Mesodermal cell (in vitro differentiated cells): ENCODE data around the gene DOCK7.
A peak's percentile ranks its signal among the peaks of the same experiment; 100 is the strongest.
"Not testable (repeated sequence)": the region's sequence is repeated elsewhere in the genome, so short reads cannot be mapped to it uniquely, and the experiment has no call there.

Experiments used
- H3K27ac ChIP-seq: 2 replicates; pipeline ENCODE4 v1.7.0; 2013; ENCODE audit warnings: mild to moderate bottlenecking, low read depth, low read length, moderate library complexity; ENCODE audit not compliant: severe bottlenecking
- H3K36me3 ChIP-seq: 2 replicates; pipeline ENCODE4 v1.7.1; 2013; ENCODE audit warnings: mild to moderate bottlenecking, low read length, moderate library complexity; ENCODE audit not compliant: control insufficient read depth, insufficient read depth
- H3K4me1 ChIP-seq: one replicate; pipeline ENCODE4 v1.7.1; 2013; ENCODE audit warnings: mild to moderate bottlenecking, low read length; ENCODE audit not compliant: insufficient read depth, control insufficient read depth, poor library complexity, severe bottlenecking
- H3K4me3 ChIP-seq: 2 replicates; pipeline ENCODE4 v1.7.0; 2013; ENCODE audit warnings: low read length, control low read depth, mild to moderate bottlenecking; ENCODE audit not compliant: insufficient read depth, poor library complexity, severe bottlenecking; ENCODE audit errors: extremely low read depth
- H3K9me3 ChIP-seq: 2 replicates; pipeline ENCODE4 v1.7.1; 2013; ENCODE audit warnings: mild to moderate bottlenecking, low read length, moderate library complexity; ENCODE audit not compliant: control insufficient read depth
- WGBS, 2 experiments: methylation state at CpG; one replicate each; pipeline ENCODE4 v1.1.5; 2013; ENCODE audit warnings: missing lambda C conversion rate in 2 of 2; ENCODE audit not compliant: insufficient coverage in 2 of 2; 5-methylcytosine and 5-hydroxymethylcytosine counted together

DOCK7 gene

GRCh38 chr1:62722796-62723195, 34.6 kb upstream of the DOCK7 start:
- no peak overlapping the region for H3K27ac ChIP-seq
- H3K36me3 ChIP-seq = no peaks in the 10 kb centered on the region
- H3K4me1 ChIP-seq = peaks cover 22% of the 10 kb centered on the region
- no peaks in the 10 kb centered on the region for H3K9me3 ChIP-seq
- no peak overlapping the region for H3K4me3 ChIP-seq

- Histone ChIP-seq H3K9me3 (no peaks in the 10 kb centered on the region), H3K4me1 (peaks cover 21% of the 10 kb centered on the region), H3K27ac (peak overlapping the region; percentile 77), H3K4me3 (no peak overlapping the region), H3K36me3 (no peaks in the 10 kb centered on the region)
- 65 to 90% methylated on average over 2 to 3 of the region's 4 CpGs for WGBS, 2 experiments
Observed at GRCh38 chr1:62720946-62721554, 32.9 kb upstream of the DOCK7 start.

- peaks cover 13% of the 10 kb centered on the region for H3K4me1 ChIP-seq
- not testable (repeated sequence) for H3K36me3 ChIP-seq, H3K4me3 ChIP-seq, H3K9me3 ChIP-seq, H3K27ac ChIP-seq
- WGBS, 2 experiments = no CpG with 5 or more reads among the region's 2 CpGs
Observed at GRCh38 chr1:62718400-62718799, 30.2 kb upstream of the DOCK7 start.

DNA sequence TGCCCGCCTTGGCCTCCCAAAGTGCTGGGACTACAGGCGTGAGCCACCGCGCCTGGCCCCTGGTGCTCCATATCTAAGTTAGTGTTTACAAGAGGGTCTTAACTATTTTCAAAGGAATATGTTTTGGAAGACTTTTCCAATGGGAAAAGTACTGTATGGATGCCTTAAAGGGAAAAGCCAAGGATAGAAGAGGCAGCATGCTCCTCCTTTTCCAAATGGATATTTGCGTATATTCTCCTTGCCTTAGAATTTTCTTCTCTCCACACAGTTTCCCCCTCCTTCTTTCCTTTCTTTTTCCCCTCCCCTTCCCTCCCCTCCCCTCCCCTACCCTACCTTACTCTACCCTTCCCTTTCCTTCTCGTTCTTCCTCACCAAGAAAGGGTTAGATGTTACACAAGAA, 29.3 kb upstream of the DOCK7 start:
- Histone ChIP-seq H3K9me3 (no peaks in the 10 kb centered on the region), H3K4me3 (no peak overlapping the region), H3K27ac (no peak overlapping the region), H3K36me3 (no peaks in the 10 kb centered on the region), H3K4me1 (peaks cover 10% of the 10 kb centered on the region)
- 87 to 100% methylated on average over 4 to 5 of the region's 6 CpGs for WGBS, 2 experiments

DNA sequence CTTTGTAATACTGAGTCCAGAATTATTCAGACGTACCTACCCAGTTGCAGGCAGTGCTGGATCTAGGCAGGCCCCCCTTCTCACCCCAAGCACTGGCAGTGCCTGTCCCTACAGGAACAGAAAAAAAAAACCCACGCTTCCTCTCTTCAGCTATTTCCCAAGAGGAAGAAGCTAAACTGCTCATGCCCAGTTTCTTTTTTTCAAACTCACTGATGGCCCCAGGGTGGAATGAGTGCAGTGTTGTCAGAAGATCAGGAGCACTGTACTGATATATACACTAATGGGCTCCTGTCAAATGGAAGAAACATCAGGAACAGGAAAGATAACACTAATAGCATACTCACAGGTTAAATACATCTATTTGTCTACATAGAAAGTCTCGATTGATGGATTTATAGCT, 28.2 kb upstream of the DOCK7 start:
- no peaks in the 10 kb centered on the region for H3K9me3 ChIP-seq
- no peak overlapping the region for H3K27ac ChIP-seq
- peaks cover 10% of the 10 kb centered on the region for H3K4me1 ChIP-seq
- WGBS, 2 experiments = 100% methylated on average over 1 of the region's 3 CpGs; no CpG with 5 or more reads in 1 of the 2 experiments
- no peak overlapping the region for H3K4me3 ChIP-seq
- no peaks in the 10 kb centered on the region for H3K36me3 ChIP-seq

DNA sequence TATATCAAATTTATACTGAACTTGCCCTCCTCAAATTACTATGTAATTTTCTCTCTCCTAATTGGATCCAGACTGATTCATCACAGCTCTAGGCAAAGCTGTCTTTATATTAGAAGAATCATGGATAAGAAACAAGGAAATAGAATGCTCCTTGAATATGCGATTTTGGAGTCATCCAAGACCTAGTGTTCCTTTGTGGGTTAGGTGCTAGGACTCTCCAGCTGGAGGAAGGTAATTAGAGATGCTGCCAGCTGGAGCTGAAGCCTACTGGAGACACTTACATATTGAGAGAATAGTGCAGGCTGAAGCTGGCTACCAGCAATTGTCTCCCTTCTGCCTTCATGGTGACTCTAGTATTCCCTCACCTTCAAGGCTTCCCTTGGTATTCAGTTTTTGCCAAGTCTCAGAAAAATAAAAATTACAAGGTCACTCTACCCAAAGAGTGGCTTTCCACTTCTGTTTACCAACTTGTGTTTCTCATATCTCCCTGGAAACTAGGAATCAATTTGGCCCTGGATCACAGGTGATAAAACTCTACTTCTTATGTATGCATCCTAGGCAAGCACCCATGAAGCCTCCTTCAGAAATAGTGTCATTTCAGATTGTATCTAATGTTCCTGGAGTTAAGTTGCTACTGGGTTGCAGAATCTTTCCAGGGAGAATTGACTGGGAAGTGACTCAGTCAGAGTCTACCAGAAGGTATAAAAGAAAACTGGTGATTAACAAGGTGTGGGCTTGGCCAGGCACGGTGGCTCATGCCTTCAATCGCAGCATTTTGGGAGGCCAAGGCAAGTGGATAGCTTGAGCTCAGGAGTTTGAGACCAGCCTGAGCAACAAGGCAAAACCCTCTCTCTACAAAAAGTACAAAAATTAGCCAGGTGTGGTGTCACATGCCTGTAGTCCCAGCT, 24.4 kb upstream of the DOCK7 start:
- no peak overlapping the region for H3K4me3 ChIP-seq
- 86 to 95% methylated on average over 3 of the region's 3 CpGs for WGBS, 2 experiments
- H3K36me3 ChIP-seq = no peaks in the 10 kb centered on the region
- H3K27ac ChIP-seq = no peak overlapping the region
- no peaks in the 10 kb centered on the region for H3K4me1 ChIP-seq
- H3K9me3 ChIP-seq = no peaks in the 10 kb centered on the region

DNA sequence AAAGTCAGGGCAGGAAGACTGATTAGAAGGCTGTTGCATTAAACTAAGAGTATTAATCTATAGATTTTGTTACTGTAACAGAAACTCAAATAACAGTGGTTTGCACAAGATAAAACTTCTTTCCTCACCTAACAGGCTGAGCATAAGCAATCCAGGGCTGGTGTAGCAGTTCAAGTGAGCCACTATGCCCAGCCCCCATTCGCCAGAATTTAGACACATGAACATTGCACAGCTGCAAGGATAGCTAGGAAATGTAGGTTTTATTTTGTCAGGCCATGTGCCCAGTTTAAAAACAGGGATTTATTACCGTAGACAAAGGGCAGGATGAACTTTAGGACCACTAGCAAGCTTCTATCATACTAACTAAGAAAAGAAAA, 19.5 kb upstream of the DOCK7 start:
- no peaks in the 10 kb centered on the region for H3K4me1 ChIP-seq
- no peaks in the 10 kb centered on the region for H3K9me3 ChIP-seq
- 83% methylated on average over 1 of the region's 2 CpGs; no CpG with 5 or more reads in 1 of the 2 experiments for WGBS, 2 experiments
- no peaks in the 10 kb centered on the region for H3K36me3 ChIP-seq
- no peak overlapping the region for H3K27ac ChIP-seq
- no peak overlapping the region for H3K4me3 ChIP-seq

- H3K9me3 ChIP-seq = no peaks in the 10 kb centered on the region
- H3K4me3 ChIP-seq = no peak overlapping the region
- H3K36me3 ChIP-seq = no peaks in the 10 kb centered on the region
- 90 to 91% methylated on average over 3 to 4 of the region's 7 CpGs for WGBS, 2 experiments
- H3K4me1 ChIP-seq = no peaks in the 10 kb centered on the region
- H3K27ac ChIP-seq = no peak overlapping the region
Observed at GRCh38 chr1:62706985-62707743, 19.0 kb upstream of the DOCK7 start.

GRCh38 chr1:62698161-62698560, 10.0 kb upstream of the DOCK7 start:
- not testable (repeated sequence) for H3K4me3 ChIP-seq, H3K27ac ChIP-seq, H3K4me1 ChIP-seq, H3K36me3 ChIP-seq
- peaks cover 10% of the 10 kb centered on the region for H3K9me3 ChIP-seq
- 98 to 100% methylated on average over 2 to 4 of the region's 5 CpGs for WGBS, 2 experiments

GRCh38 chr1:62694479-62694878, 6.3 kb upstream of the DOCK7 start:
- not testable (repeated sequence) for H3K36me3 ChIP-seq, H3K4me3 ChIP-seq, H3K4me1 ChIP-seq, H3K27ac ChIP-seq
- WGBS, 2 experiments = 95 to 100% methylated on average over 2 to 7 of the region's 7 CpGs
- H3K9me3 ChIP-seq = peaks cover 10% of the 10 kb centered on the region
